Small intestine (tissue), 7 donors: ENCODE results near the gene PPM1F. TPM values are rescaled to one million over a fixed set of nuclear protein-coding genes. Genes with fewer than 3 reads are reported as not detected.
A peak's percentile ranks its signal among the peaks of the same experiment; 100 is the strongest.

Experiments
- DNase-seq, 2 donors: peaks; one replicate each; pipeline versions ENCODE4 v3.0.0 to v3.0.0-alpha.2; 2013
- FAIRE-seq: peaks from 2 replicates; lab custom pipeline; 2012; peaks lifted over from hg19 to GRCh38; lab: Jason Lieb, UNC
- H3K27ac ChIP-seq, 3 donors: one replicate each; pipeline ENCODE4 v1.5.1; 2013; ENCODE audit warnings: low read length in 2 of 3, mild to moderate bottlenecking in 2 of 3, control low read depth in 1 of 3, inconsistent platforms in 1 of 3, low read depth in 1 of 3, moderate library complexity in 1 of 3
- H3K27me3 ChIP-seq, 3 donors: one replicate each; pipeline ENCODE4 v1.6.1; 2013; ENCODE audit warnings: low read length in 3 of 3, inconsistent platforms in 1 of 3; ENCODE audit not compliant: control insufficient read depth in 3 of 3, insufficient read depth in 3 of 3
- H3K36me3 ChIP-seq, 3 donors: one replicate each; pipeline ENCODE4 v1.6.1; 2013; ENCODE audit warnings: low read length in 3 of 3, inconsistent platforms in 1 of 3, low read depth in 1 of 3, mild to moderate bottlenecking in 1 of 3, moderate library complexity in 1 of 3; ENCODE audit not compliant: control insufficient read depth in 3 of 3, insufficient read depth in 2 of 3
- H3K4me1 ChIP-seq, 3 donors: one replicate each; pipeline ENCODE4 v1.6.1; 2013; ENCODE audit warnings: low read length in 2 of 3, inconsistent platforms in 1 of 3, low read depth in 1 of 3, mild to moderate bottlenecking in 1 of 3, moderate library complexity in 1 of 3; ENCODE audit not compliant: control insufficient read depth in 3 of 3, insufficient read depth in 2 of 3
- H3K4me3 ChIP-seq, 3 donors: one replicate each; pipeline ENCODE4 v1.5.1; 2013; ENCODE audit warnings: low read length in 3 of 3, control low read depth in 1 of 3, inconsistent platforms in 1 of 3, low read depth in 1 of 3, mild to moderate bottlenecking in 1 of 3, moderate library complexity in 1 of 3
- H3K9me3 ChIP-seq, 2 donors: one replicate each; pipeline ENCODE4 v1.6.1; 2013; ENCODE audit warnings: low read depth in 1 of 2, low read length in 1 of 2; ENCODE audit not compliant: control insufficient read depth in 2 of 2, insufficient read depth in 1 of 2
- WGBS, 3 donors: extraction: QIAGEN DNeasy Blood & Tissue Kit; methylation state at CpG; one replicate each; pipeline ENCODE4 v1.1.7; 2013; 5-methylcytosine and 5-hydroxymethylcytosine counted together
- polyA plus RNA-seq, 4 donors: library from polyadenylated mRNA; stranded (reverse) in 3 of 4; unstranded in 1 of 4; fragments of 200-250 nt in 3 of 4; fragments of 120-200 nt in 1 of 4; gene quantifications; one replicate each; pipeline versions ENCODE4 v1.2.1 to v1.2.3, GENCODE V29; 2013
- donor health status: healthy with polysubstance abuse.
- donor health status: control.
- donor health status: control.
- donor health status: Bipolar disorder and iron deficiency.
- donor health status: healthy.

Gene PPM1F
- polyA plus RNA-seq, 4 donors, result 1.8 to 16.7 (median 9.9) TPM

DNA sequence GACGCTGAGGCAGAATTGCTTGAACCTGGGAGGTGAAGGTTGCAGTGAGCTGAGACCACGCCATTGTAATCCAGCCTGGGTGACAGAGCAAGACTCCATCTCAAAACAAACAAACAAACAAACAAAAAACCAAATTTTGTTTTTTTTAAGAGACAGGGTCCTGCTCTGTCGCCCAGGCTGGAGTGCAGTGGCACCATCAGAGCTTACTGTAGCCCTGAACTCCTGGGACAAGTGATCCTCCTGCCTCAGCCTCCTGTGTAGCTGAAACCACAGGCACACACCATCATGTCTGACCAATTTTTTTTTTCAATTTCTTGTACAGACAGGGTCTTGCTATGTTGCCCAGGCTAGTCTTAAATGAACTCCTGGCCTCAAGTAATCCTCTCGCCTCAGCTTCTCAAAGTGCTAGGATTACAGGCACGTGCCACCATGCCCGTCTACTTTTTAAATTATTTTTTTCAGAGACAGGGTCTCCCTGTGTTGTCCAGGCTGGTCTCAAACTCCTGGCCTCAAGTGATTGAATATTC lies 13.2 kb upstream of the PPM1F start:
- H3K36me3 ChIP-seq, result peaks cover 18 to 93% (median 23%) of the 10 kb centered on the region in 3 donors
- no peaks in the 10 kb centered on the region for H3K4me1 ChIP-seq
- no peak for FAIRE-seq

DNA sequence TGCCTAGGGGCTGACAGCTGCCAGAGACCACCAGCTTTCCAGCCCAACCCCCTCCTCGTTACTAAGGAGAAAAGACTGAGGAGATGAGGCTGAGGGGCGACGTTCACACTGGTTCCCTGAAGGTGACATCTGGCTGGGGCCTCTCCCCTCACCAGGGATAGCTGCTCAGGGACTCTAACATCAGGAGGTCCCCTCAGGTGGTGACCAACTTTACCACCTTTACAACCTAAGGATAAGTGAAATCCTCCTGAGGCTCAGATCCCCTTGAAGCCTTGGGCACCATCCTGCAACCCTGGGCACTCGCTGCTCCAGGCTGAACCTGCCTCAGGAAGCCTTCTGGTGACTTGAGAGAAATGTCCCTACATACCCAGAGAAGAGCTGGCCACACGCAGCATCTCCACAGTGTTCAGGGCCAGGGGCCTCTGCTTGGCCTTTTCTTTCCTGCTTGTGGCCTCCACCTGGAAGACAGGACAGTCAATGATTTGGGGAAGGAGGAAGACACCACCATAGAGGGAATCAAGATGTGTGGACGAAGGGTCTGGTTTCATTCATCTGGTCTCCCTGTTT lies 12.4 kb upstream of the PPM1F start:
- no peaks in the 10 kb centered on the region for H3K27me3 ChIP-seq
- H3K27ac ChIP-seq, result no peak overlapping the region
- H3K36me3 ChIP-seq, result peaks cover 18 to 93% (median 20%) of the 10 kb centered on the region in 3 donors
- no peak for FAIRE-seq
- H3K9me3 ChIP-seq, result no peaks in the 10 kb centered on the region
- no peak overlapping the region for H3K4me3 ChIP-seq
- WGBS, 3 donors, result 91 to 95% (median 94%) methylated on average over 6 of the region's 6 CpGs
- no peaks in the 10 kb centered on the region for H3K4me1 ChIP-seq
- no peak for DNase-seq

More for the DNA sequence above, 13.2 kb upstream of the PPM1F start:
- H3K9me3 ChIP-seq, result no peaks in the 10 kb centered on the region
- WGBS, 3 donors, result 95 to 97% (median 96%) methylated on average over 6 of the region's 6 CpGs
- H3K27ac ChIP-seq, result no peak overlapping the region
- no peak overlapping the region for H3K4me3 ChIP-seq
- H3K27me3 ChIP-seq, result no peaks in the 10 kb centered on the region
- no peak for DNase-seq

DNA sequence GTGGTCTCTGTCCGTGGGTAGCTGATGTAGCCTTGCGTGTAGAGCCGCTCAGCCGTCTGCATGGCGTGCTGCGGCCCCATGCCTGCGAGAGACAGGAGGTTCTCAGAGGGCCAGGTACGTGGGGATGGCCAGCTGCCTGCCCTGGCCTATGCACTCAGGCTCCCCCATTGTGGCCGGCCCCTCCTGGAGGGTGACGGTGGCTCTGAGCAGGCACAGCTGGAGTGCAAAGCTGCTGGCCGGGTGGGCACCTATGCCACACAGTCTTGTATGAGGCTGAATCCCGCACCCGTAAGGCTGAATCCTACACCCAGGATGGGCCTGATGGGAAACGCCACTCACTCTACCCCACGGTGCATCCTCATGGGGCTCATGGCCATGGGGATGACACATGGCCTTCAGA lies 11.6 kb upstream of the PPM1F start:
- Histone ChIP-seq H3K36me3 (peaks cover 18 to 96% (median 20%) of the 10 kb centered on the region in 3 donors), H3K4me1 (no peaks in the 10 kb centered on the region), H3K9me3 (no peaks in the 10 kb centered on the region), H3K27me3 (no peaks in the 10 kb centered on the region), H3K27ac (no peak overlapping the region), H3K4me3 (no peak overlapping the region)
- WGBS, 3 donors, result 94 to 95% (median 95%) methylated on average over 15 of the region's 15 CpGs
- FAIRE-seq (no peak), DNase-seq (no peak)

DNA sequence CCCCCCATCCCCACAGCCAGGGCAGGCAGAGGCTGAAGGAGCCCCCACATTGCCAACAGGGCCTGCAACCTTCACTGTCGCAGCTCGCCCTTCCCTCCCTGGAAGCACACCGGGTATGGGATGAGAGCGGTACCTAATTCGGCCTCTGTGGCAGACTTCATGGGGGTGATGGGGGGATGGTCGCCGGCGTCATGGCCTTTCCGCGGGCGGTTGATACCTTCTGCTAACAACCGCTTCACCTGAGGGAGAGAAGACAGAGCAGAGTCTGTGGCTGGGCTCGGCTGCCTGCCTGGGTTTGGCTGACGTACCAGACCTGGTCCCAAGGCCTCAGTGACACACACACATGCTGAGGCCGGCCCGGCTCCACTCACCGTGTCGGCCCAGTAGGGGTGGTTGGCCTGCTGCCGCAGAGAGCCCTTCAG lies 11.2 kb upstream of the PPM1F start:
- Histone ChIP-seq H3K27ac (no peak overlapping the region), H3K4me3 (no peak overlapping the region), H3K9me3 (no peaks in the 10 kb centered on the region), H3K4me1 (no peaks in the 10 kb centered on the region), H3K36me3 (peaks cover 18 to 97% (median 18%) of the 10 kb centered on the region in 3 donors), H3K27me3 (no peaks in the 10 kb centered on the region)
- DNase-seq (no peak), FAIRE-seq (no peak)
- WGBS, 3 donors, result 95 to 97% (median 96%) methylated on average over 19 of the region's 19 CpGs

DNA sequence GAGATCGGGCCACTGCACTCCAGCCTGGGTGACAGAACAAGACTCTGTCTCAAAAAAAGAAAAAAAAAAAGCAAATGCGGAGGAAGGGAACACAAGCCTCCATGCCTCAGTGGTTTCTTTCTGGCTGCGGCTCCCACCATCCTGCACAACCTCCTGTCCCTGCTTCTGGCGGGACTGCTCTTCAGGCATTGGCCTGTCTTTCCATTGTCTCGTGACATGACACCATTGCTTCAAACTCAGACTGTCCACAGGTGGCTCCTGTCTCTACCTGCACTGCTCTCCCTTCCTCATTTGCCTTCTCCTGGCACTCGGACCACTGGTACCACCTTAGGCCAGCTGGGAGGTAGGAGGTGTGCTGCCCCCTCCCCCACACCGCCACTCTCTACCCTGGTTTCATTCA lies 10.6 kb upstream of the PPM1F start:
- H3K9me3 ChIP-seq, result no peaks in the 10 kb centered on the region
- no peaks in the 10 kb centered on the region for H3K4me1 ChIP-seq
- H3K4me3 ChIP-seq, result no peak overlapping the region
- peaks cover 16 to 96% (median 18%) of the 10 kb centered on the region in 3 donors for H3K36me3 ChIP-seq
- FAIRE-seq, result no peak
- WGBS, 3 donors, result 94 to 97% (median 96%) methylated on average over 7 of the region's 7 CpGs
- H3K27ac ChIP-seq, result no peak overlapping the region
- no peaks in the 10 kb centered on the region for H3K27me3 ChIP-seq
- DNase-seq, result no peak

DNA sequence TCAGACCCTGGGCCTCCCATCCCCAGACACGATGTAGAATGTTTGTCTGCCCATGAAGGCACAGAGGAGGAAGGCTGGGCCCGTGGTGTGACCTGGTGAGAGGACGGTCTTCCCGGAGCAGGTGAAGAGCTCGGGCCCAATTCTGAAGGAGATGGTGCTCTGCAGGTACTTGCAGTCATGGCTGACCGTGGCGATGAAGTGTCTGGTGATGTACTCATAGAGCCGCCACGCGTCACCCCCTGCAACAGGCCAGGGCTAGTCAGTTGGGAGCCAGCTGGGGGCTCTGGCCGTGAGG lies 10.0 kb upstream of the PPM1F start:
- 89 to 96% (median 96%) methylated on average over 11 of the region's 11 CpGs for WGBS, 3 donors
- H3K4me3 ChIP-seq, result no peak overlapping the region
- FAIRE-seq (no peak), DNase-seq (no peak)
- peaks cover 13 to 93% (median 18%) of the 10 kb centered on the region in 3 donors for H3K36me3 ChIP-seq
- no peaks in the 10 kb centered on the region for H3K9me3 ChIP-seq
- no peak overlapping the region for H3K27ac ChIP-seq
- no peaks in the 10 kb centered on the region for H3K4me1 ChIP-seq
- H3K27me3 ChIP-seq, result no peaks in the 10 kb centered on the region

DNA sequence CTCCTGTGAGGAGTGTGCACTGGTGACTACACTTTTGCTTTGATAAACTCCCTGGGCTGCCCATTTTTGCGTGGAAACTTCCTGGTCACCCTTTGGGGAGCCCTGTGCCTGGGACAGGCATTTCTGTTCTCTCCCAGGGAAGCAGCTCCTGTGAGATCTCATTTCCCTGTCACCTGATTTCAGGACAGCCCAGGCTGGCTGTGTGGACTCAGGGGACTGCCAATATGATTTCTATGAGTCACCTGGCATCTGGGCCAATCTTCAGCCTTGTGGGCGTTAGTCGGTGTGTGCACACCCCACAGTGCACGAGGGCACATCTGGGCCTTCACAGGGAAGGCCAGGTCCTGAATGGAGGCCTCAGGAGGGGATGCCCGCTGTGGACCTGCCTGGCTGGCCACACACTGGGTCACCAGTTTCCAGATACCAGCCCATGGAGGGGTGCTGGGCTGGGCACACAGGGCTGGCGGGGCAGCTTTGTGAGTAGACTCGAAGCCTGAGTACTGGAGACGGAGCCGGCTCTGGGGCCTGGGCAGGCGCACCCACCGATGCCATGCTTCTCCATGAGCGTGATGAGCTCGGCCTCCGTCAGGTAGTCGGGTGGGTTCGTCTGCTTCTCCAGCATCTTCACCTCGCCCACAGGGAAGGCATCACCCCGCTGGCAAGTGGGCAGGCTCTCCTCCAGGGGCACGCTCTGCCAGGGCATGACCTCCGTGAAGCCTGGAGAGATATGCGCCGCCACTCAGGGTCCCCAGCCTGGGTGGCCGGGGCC lies 9.4 kb upstream of the PPM1F start:
- 77 to 91% (median 86%) methylated on average over 23 of the region's 23 CpGs for WGBS, 3 donors
- DNase-seq, result peak in 1 of 2 donors; percentile 80
- Histone ChIP-seq H3K4me1 (no peaks in the 10 kb centered on the region), H3K36me3 (peaks cover 8 to 87% (median 18%) of the 10 kb centered on the region in 3 donors), H3K27me3 (no peaks in the 10 kb centered on the region), H3K4me3 (no peak overlapping the region), H3K27ac (no peak overlapping the region), H3K9me3 (no peaks in the 10 kb centered on the region)
- no peak for FAIRE-seq

DNA sequence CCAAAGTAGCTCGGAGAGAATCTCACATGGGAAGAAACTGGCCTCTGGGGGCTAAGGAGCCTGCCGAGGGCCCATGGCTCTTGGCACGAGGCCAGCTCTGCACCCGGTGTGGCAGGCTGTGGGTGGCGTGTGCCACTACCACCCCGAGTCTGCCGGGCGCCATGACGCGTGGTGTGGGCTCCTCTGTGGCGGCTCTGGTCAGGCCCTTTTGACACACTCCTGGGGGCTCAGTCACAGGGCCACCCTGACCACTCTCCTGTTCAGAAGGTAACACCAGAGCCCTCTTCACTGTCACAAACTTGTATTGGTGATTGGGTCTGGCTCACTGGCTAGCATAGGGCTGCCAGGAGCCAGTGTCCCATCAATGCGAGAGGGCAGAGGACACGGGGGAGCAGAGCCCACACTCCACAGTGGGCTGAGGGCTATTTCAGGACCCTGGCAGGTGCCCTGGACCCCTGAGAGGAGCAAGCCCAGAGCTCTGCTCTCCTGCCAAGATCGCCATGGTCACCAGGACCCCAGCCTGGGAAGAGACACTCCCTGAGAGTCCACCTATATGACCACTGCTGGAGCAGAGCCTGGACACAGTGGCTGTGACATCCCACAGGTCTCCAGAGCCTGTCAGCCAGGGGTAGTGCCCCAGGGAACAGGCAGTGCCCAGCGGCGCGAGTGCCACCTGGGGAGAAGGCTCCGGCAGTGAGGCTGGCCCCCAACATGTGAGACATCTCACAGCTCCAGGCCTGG lies 8.6 kb upstream of the PPM1F start:
- H3K36me3 ChIP-seq, result peaks cover 6 to 80% (median 17%) of the 10 kb centered on the region in 3 donors

More for the DNA sequence above, 8.6 kb upstream of the PPM1F start:
- Histone ChIP-seq H3K4me1 (no peaks in the 10 kb centered on the region), H3K9me3 (no peaks in the 10 kb centered on the region), H3K27me3 (no peaks in the 10 kb centered on the region), H3K27ac (no peak overlapping the region), H3K4me3 (no peak overlapping the region)
- DNase-seq (no peak), FAIRE-seq (no peak)
- WGBS, 3 donors, result 87 to 93% (median 90%) methylated on average over 18 of the region's 18 CpGs
